HG03025 (cell line): ENCODE measurements around the gene ESRP2.
A peak's percentile ranks its signal among the peaks of the same experiment; 100 is the strongest.

Source experiments
- ATAC-seq: cut with Tn5 transposase; IDR thresholded peaks from one replicate; pipeline ENCODE4 v1.9.1; 2021; ENCODE audit warnings: mild to moderate bottlenecking, moderate library complexity; ENCODE audit not compliant: unreplicated experiment, low FRiP score

Gene ESRP2

DNA sequence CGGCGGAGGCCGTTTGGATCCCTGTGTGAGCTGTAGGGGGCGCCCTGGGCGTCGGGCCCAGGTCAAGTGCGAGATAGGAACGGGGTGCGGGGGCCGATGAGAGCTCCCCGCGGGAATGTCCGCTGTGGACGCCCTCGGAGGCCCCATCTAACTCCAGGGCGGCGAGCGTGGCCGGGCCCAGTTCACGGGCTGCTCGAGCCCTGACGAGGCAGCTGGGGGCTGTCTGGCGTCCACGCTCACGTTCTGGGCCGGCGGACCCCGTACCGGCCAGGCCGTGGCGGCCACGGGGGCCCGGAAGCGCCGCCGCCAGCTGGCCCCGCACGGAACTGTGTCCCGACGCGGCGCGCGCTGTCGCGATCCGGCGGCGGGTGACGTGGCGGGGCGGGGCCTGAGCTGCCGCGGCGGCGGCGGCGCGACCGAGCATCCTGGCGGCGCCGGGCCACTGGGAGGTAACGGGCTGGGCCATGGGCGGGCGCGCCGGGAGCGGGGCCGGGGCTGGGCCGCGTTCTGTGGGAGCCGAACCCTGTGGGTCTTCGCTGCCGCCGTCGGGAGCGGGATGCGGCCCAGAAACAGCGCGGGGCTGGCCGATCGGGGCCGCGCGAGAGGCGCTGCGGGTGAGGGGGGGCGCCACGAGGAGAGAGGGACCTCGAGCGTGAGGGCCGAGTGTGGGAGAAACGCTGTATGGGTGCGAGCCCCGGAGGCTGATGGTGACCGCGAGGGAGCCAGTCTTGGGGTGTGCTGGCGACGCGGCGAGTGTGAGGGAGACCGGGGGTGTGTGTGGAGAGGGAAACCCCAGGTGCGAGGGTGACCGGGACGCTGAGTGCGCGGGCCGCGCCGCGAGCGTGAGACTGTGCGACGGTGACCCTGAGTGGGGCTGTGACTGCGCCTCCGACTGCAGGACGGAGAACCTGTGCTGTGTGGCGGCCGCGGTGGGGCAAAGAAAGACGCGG is 28.5 kb upstream of the ESRP2 start, which contains the start of gene SLC7A6:
SLC7A6 (plus strand) TSS at position 399 of the 950 bp plus-strand sequence. CDS start 10,201 bp downstream, outside the sequence.
- peak; percentile 51 for ATAC-seq

DNA sequence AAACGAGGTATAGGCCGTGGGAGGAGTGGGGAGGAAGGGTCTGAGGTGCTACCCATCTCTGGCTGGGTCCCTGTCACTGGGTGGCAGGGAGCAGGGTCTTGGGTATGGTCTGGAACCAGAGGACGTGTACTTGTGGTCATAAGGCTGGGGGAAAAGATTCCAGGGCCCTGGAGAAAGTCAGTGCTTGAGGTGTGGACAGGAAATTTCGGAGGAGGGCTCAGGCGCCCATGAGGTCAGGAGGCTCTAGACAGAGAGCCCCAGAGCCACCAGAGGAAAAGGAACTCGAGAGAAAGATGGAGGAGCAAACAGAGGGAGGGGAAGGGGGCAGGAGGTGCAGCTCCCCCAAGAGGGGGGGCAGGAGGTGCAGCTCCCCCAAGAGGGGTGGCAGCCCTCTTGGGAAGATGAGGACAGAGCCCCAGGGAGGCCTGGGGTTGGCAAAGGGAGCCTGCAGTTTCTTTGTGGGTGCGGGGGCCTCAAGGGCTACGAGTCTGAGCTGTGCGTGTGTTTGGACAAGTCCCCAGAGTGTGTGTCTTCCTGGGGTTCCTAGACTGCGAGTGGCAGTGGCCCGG is 27.7 kb upstream of the ESRP2 start:
- ATAC-seq: no peak

DNA sequence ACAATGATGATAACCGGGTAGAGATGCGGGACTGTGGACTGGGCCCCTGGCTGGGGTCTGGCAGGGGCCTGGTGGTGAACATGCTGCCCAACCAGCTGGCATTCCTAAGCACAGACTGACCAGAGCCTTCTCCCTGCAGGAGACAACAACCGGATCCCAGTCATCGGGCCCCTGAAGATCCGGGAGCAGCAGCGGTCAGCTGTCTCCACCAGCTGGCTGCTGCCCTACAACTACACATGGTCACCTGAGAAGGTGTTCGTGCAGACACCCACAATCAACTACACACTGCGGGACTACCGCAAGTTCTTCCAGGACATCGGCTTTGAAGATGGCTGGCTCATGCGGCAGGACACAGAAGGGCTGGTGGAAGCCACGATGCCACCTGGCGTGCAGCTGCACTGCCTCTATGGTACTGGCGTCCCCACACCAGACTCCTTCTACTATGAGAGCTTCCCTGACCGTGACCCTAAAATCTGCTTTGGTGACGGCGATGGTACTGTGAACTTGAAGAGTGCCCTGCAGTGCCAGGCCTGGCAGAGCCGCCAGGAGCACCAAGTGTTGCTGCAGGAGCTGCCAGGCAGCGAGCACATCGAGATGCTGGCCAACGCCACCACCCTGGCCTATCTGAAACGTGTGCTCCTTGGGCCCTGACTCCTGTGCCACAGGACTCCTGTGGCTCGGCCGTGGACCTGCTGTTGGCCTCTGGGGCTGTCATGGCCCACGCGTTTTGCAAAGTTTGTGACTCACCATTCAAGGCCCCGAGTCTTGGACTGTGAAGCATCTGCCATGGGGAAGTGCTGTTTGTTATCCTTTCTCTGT is 23.3 kb upstream of the ESRP2 start:
- ATAC-seq: no peak

DNA sequence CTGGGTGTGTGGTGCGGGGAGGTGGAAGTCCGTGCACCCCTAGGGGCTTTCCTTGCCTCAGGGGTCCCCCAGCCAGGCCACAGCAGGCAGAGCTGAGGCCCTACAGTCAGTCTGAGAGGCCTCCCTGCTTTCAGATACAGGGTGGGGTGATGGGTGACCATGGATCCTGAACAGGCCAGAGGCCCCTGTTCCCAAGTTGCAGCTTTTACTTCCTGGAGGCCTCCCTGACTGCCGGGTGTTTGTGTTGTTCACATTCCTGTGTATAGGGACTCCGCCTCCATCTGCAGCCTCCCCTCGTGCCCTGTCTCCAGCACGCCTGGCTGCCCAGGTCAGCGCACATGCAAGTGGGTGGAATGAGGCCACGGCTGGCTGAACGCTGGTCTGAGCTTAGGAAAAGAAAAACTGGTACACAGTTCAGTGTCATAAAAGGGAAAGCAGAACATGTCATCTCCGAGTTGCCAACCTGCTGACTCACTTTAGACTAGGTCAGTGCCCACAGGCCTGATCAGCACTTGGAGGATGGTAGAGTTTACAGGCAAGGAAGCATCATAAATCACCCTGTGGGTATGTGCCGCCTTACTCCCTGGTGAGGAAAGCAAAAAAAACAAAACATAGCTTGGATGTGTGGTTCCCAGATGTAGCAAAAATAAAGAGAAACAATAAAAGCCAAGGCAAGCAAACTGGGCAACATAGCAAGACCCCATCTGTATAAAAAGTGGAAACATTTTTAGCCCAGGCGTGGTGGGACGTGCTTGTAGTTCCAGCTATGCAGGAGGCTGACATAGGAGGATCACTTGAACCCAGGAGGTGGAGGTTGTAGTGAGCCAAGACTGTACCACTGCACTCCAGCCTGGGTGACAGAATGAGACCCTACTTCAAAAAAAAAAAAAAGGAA is 22.2 kb upstream of the ESRP2 start:
- no peak for ATAC-seq

DNA sequence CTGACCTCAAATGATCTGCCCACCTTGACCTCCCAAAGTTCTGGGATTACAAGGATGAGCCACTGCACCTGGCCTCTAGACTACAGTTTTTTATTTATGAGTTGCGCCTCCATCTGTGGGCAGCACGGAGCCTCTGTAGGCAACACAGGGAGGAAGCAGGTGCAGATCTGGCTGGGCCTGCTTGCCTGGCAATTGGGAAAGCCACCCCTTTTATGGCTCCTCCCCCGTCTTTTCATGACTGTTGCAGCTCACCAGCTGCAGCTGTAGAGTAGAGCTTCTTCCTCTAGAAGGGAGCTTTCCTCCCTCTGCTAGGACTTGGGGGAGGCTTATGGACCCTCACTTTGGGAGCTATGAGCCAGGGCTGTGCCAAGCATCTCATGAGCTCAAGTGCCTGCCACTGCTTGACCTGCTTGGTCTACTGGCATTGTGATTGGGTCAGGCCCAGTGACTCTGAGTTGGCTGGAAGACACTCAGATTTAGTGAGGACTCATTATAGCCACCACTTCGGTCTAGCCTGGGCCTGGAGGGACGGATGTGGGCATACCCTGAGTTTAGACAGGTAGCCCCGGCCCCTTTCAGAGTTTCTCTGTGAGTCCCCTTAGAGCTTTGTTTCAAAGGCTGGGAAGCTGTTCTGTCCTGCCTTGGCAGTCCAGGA is 21.5 kb upstream of the ESRP2 start:
- no peak for ATAC-seq

DNA sequence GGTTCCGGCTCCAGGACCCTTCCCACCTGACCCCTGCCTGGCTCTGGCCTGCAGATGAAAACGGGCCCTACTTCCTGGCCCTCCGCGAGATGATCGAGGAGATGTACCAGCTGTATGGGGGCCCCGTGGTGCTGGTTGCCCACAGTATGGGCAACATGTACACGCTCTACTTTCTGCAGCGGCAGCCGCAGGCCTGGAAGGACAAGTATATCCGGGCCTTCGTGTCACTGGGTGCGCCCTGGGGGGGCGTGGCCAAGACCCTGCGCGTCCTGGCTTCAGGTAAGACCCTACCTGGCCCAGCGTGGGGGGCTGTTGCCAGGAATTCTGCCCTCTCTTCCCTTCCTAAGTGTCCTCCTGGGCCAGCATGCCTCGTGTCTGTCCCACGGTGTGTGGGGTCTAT is 19.8 kb upstream of the ESRP2 start:
- no peak for ATAC-seq

DNA sequence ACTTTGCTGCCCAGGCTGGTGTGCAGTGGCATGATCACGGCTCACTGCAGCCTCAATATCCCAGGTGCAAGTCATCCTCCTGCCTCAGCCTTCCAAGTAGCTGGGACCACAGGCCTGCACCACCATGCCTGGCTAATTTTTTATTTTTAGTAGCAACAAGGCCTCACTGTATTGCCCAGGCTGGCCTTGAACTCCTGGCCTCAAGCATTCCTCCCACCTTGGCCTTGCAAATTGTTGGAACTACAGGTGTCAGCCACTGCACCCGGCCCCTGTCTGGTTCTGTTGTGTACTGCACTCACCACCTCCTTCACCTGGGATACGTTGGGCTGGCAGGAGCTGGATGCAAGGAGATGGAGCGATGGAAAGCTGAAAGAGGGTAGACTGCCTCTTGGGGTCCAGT is 17.8 kb upstream of the ESRP2 start:
- ATAC-seq: no peak

DNA sequence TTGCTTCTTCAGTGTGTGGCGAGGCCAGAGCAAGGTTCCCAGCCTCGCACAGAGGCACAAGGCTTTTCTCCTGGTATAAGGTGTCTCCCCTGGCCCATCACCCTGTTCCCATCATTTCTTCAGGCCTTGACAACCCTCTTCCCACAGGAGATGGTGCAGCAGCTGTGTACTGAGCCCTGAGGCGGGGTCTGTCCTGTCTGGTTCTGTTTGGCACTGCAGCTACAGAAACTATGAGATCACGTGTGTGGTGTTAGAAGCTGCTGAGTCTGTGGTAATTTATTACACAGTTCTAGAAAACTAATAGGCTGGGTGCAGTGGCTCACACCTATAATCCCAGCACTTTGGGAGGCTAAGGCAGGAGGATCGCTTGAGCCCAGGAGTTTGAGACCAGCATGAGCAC is 16.5 kb upstream of the ESRP2 start:
- ATAC-seq: no peak

DNA sequence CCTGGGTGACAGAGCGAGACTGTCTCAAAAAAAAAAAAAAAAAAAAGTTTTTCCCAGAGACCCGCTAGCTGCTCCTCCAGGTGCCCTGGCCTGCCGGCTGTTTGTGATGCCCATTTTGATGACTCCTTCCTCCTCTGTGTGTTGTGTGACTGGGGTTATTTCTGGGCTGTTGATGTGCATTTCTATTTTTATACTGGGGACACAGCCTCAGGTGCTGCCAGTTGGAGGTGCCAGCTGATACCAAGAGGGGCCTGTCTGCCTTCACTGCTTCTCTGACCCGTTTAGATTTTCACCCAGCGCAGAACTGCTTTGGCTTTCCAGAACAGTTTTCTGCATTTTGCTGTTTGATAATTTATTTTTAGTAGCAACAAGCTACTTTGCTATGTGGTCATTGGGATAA is 15.9 kb upstream of the ESRP2 start:
- no peak for ATAC-seq

DNA sequence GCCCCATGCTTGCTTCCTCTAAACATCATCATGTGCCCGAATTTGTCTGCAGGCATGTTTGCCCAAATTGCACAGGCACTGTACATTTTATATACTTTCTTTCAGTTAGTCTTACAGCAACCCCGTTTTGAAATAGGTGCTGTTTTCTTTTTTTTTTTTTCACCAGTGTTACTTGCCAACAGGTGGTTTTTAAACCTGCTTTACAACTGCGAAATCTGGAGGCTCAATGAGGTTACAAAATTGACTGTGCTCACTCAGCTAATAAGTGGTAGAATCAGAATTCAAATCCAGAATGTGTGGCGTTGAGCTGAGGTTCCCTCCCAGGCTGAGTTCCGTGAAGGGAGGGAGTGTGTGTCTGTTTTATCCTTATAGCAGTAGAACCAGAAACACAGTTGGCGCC is 15.0 kb upstream of the ESRP2 start:
- ATAC-seq: no peak

DNA sequence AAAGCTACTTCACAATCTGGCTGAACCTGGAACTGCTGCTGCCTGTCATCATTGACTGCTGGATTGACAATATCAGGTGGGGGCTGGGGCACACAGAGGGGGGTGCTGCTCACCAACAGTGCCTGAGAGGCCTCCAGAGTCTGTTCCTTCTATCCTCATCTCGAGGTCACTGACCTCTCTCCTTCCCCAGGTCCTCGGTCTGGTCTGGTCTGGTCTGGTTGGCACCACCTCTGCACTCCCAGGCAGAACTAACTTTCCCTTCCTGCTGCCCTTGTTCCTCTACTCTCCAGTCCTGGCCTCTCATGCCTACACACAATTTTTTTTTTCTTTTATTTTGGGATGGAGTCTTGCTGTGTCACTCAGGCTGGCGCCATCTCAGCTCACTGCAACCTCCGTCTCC is 13.4 kb upstream of the ESRP2 start:
- no peak for ATAC-seq

DNA sequence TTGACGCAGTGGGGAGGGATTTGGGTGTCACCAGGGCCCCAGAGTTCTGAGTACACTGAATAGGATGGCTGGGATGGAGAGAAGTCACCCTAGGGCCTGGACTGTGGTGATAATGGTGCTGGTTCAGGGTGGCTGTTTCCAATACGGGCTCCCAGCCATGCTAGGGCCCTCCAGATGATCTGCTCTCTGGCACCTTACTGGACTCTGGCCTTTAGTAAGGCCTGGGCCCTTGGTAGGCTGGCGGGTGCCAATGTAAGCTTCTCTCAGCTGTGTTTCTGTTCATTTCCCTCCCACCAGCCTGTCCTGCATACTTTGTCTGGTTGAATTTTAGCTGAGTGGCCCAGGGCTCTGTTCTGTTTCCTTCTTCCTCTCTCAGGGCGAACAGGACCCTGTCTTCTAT is 12.0 kb upstream of the ESRP2 start:
- ATAC-seq: no peak

DNA sequence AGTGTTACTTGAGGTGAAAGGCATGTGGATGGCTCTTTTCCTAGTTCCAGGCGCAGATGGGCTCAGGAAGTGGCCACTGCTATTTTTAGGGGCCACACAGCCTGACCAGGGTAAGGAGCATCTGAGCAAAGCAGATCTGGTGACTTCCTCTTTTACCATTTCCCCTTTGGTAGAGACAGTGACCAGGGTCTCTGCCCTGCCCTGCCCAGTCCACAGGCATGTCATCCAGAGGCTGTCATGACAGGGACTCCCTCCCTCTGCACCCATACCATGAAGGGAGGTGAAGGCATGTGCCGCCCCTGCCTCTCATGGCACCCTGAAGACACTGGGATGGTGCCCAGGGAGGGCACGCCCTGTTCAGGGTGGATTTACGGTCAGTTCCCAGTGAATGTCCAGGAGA is 11.5 kb upstream of the ESRP2 start:
- no peak for ATAC-seq

DNA sequence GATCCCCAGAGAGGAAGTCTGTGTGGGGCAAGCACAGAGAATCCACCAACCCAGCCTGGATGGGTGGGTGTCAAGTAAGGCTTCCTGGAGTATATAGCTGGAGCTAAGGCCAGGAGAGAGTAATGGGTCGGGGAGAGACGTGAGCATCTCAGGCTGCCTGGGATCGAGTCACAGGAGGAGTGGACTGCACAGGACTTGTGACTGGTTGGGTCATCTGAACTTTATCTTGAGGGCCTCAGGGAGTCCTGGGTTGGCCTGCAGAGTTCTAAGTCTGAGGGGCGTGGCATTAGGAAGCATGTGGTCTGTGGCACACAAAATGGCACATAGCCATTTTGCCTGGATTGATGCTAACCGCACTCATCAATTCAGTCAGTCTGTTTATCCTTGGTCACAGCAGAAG is 10.7 kb upstream of the ESRP2 start:
- no peak for ATAC-seq

DNA sequence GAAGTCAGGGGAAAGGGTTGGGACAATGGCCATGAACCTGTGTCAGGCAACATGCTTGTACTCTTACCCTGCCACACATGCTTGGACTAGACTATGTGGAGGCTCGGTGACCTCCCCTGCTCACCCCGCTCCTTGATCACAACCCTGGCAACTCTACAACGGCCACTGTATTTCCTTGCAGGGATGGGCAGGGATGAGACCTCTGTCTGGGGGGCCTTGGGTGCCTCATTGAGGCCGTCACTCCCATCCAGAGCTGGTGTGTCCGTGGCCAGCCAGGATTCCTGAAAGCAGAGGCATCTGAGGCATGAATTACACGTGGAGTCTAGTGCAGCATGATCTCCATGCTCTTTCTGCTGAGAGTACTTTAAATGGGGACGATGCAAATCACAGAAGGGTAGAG is 10.2 kb upstream of the ESRP2 start:
- no peak for ATAC-seq

DNA sequence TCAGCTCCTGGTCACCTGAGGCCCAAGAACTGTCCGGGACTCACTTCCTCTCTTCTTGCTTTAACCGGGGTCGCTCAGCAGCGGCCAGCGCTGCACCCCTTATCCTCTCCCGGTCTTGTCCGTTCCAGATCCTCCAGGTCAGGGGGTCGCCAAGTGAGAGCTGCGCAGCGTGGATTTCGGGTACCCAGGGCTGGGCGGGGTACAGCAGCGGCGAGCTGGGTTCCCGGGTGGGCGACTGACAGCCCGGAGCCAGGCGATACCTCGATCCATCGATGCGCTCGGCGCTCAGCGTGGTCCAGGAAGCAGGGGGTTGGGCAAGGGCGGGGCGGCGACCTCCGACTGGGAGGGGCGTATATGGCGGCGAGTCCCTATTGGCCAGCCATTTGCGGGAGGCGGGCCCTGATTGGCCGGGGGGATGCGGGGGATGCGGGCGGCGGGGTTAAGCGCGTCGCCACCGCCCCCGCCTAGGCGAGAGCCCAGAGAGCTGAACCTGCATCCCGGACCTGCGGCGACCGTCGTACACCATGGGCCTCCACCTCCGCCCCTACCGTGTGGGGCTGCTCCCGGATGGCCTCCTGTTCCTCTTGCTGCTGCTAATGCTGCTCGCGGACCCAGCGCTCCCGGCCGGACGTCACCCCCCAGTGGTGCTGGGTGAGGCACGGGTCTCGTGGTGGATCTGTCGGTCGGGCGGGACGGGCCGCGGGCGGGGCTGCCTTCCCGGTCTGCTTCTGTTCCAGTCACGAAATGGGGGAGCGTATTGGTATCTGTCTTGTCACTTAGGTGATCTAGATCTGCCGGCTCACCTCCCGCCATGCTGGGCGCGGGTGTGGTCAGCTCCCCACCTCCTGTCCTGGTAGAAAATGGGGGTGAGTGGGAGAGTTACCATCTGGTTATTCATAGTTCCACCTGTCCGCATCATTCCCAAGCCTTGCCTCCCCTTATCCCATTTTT is 9.3 kb upstream of the ESRP2 start, which contains the start of gene PLA2G15:
PLA2G15 (plus strand) TSS at position 471 of the 951 bp plus-strand sequence; CDS start at position 525, 54 bp downstream.
- ATAC-seq: peak; percentile 69

DNA sequence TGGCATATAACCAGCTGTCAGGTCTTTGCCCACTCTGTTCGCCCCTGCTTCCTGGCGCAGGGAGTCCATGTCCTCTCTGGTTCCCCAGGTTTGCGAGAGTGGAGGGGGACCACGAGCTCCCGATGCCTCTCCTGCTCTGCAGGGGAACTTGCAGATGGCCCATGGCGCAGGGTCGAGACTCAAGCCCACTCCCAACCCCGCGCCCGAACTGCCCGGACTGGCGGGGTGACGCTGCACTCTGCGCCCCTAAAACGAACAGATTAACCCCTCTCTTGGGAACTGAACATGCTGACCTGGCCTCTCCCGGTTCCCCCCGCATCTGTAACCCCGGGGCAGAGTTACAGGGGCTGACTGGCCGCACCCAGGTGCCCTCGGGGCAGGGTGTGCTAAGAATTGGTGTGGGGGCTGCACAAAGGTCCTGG is 8.6 kb upstream of the ESRP2 start:
- no peak for ATAC-seq
